HEK293 (cell line): Measurements from ENCODE around the gene PPP1R1B.

ENCODE experiments used
- CTCF ChIA-PET: fragments of 350-600 bp; formaldehyde crosslinking; extraction: SDS; loops from one replicate; lab custom pipeline; 2021; ENCODE audit warnings: antibody characterized with exemption; lab: Yijun Ruan, JAX
- POLR2A ChIA-PET: fragments of 300-600 bp; formaldehyde crosslinking; extraction: SDS; loops from one replicate; lab custom pipeline; 2020; ENCODE audit warnings: antibody characterized with exemption, inconsistent platforms; lab: Yijun Ruan, JAX
- H3K27ac ChIP-seq: fragments of 200-500 bp; sonication (Bioruptor generic); 2 replicates; pipeline ENCODE4 v1.5.1; 2014; ENCODE audit warnings: low read depth, low read length, control low read depth, inconsistent platforms; ENCODE audit errors: extremely low read depth
- H3K36me3 ChIP-seq, 2 experiments: fragments of 200-500 bp in 1 of 2; sonication (Bioruptor generic) in 1 of 2; 1 replicate in 1 of 2; 2 replicates in 1 of 2; pipeline ENCODE4 v1.5.1; 2014 to 2017; ENCODE audit warnings: inconsistent platforms in 2 of 2, low read length in 2 of 2; ENCODE audit not compliant: control insufficient read depth in 2 of 2, insufficient read depth in 1 of 2
- H3K4me1 ChIP-seq: fragments of 200-500 bp; sonication (Bioruptor generic); 2 replicates; pipeline ENCODE4 v1.5.1; 2014; ENCODE audit warnings: mild to moderate bottlenecking, low read length, inconsistent platforms; ENCODE audit not compliant: control insufficient read depth, insufficient read depth
- H3K4me3 ChIP-seq: 2 replicates; pipeline ENCODE4 v1.5.1; 2011; ENCODE audit warnings: low read depth, mild to moderate bottlenecking, control low read depth, low read length, moderate library complexity
- H3K9me3 ChIP-seq: fragments of 200-500 bp; sonication (Bioruptor generic); 2 replicates; pipeline ENCODE4 v1.5.1; 2014; ENCODE audit warnings: low read depth, low read length, inconsistent platforms; ENCODE audit not compliant: control insufficient read depth, insufficient read depth
- GLIS1 ChIP-seq: fragments of 450-650 bp; formaldehyde crosslinking; IDR thresholded peaks from 2 replicates; pipeline ENCODE4 v1.5.1; 2016; ENCODE audit warnings: missing biosample characterization, missing genetic modification characterization
- HIC1 ChIP-seq: fragments of 450-650 bp; formaldehyde crosslinking; IDR thresholded peaks from 2 replicates; pipeline ENCODE4 v1.5.1; 2016; ENCODE audit warnings: missing biosample characterization, missing genetic modification characterization
- HOXC10 ChIP-seq: sonication (generic); formaldehyde crosslinking; IDR thresholded peaks from 2 replicates; pipeline ENCODE4 v1.8.1; 2023; ENCODE audit warnings: mild to moderate bottlenecking, missing genetic modification reagents
- KLF8 ChIP-seq: fragments of 450-650 bp; formaldehyde crosslinking; IDR thresholded peaks from 2 replicates; pipeline ENCODE4 v1.5.1; 2016; ENCODE audit warnings: missing biosample characterization, missing genetic modification characterization
- PRDM10 ChIP-seq: fragments of 450-650 bp; formaldehyde crosslinking; IDR thresholded peaks from 2 replicates; pipeline ENCODE4 v1.5.1; 2016; ENCODE audit warnings: missing biosample characterization, missing genetic modification characterization
- SP2 ChIP-seq: fragments of 450-650 bp; formaldehyde crosslinking; IDR thresholded peaks from 2 replicates; pipeline ENCODE4 v1.5.1; 2016; ENCODE audit warnings: missing biosample characterization, missing genetic modification characterization
- SP3 ChIP-seq: fragments of 450-650 bp; formaldehyde crosslinking; IDR thresholded peaks from 2 replicates; pipeline ENCODE4 v1.5.1; 2016; ENCODE audit warnings: missing biosample characterization, missing genetic modification characterization
- ZFHX2 ChIP-seq: fragments of 450-650 bp; formaldehyde crosslinking; conservative IDR thresholded peaks from 2 replicates; pipeline ENCODE4 v1.5.1; 2016; ENCODE audit warnings: missing biosample characterization, missing genetic modification characterization
- ZIC2 ChIP-seq: fragments of 450-650 bp; formaldehyde crosslinking; IDR thresholded peaks from 2 replicates; pipeline ENCODE4 v1.5.1; 2016; ENCODE audit warnings: missing biosample characterization, missing genetic modification characterization
- ZNF169 ChIP-seq: fragments of 450-650 bp; formaldehyde crosslinking; IDR thresholded peaks from 2 replicates; pipeline ENCODE4 v1.5.1; 2016; ENCODE audit warnings: missing biosample characterization, missing genetic modification characterization
- ZNF174 ChIP-seq: fragments of 450-650 bp; formaldehyde crosslinking; IDR thresholded peaks from 2 replicates; pipeline ENCODE4 v1.5.0; 2017; ENCODE audit warnings: missing biosample characterization, mild to moderate bottlenecking, missing genetic modification characterization
- ZNF202 ChIP-seq: fragments of 450-650 bp; formaldehyde crosslinking; IDR thresholded peaks from 2 replicates; pipeline ENCODE4 v1.5.1; 2016; ENCODE audit warnings: missing biosample characterization, missing genetic modification characterization, borderline replicate concordance
- ZNF266 ChIP-seq: fragments of 450-650 bp; formaldehyde crosslinking; IDR thresholded peaks from 2 replicates; pipeline ENCODE4 v1.5.1; 2016; ENCODE audit warnings: missing biosample characterization, missing genetic modification characterization, low read depth
- ZNF292 ChIP-seq: fragments of 450-650 bp; formaldehyde crosslinking; IDR thresholded peaks from 2 replicates; pipeline ENCODE4 v1.5.1; 2016; ENCODE audit warnings: low read depth, missing biosample characterization, missing genetic modification characterization, borderline replicate concordance
- ZNF654 ChIP-seq: fragments of 450-650 bp; formaldehyde crosslinking; IDR thresholded peaks from 2 replicates; pipeline ENCODE4 v1.5.1; 2016; ENCODE audit warnings: low read depth, missing biosample characterization, missing genetic modification characterization
- ZNF660 ChIP-seq: fragments of 450-650 bp; IDR thresholded peaks from 2 replicates; pipeline ENCODE4 v1.5.1; 2018; ENCODE audit warnings: missing biosample characterization, mild to moderate bottlenecking, missing genetic modification characterization
- ZNF777 ChIP-seq: fragments of 450-650 bp; formaldehyde crosslinking; IDR thresholded peaks from 2 replicates; pipeline ENCODE4 v1.5.1; 2017; ENCODE audit warnings: missing biosample characterization, missing genetic modification characterization, borderline replicate concordance
- ZNF843 ChIP-seq: fragments of 450-650 bp; formaldehyde crosslinking; IDR thresholded peaks from 2 replicates; pipeline ENCODE4 v1.5.1; 2016; ENCODE audit warnings: missing biosample characterization, missing genetic modification characterization
- TF ChIP-seq, protein P1 (sequence below): fragments of 450-650 bp; formaldehyde crosslinking; conservative IDR thresholded peaks from 2 replicates; pipeline ENCODE4 v1.5.1; 2016; ENCODE audit warnings: low read depth, missing biosample characterization, missing genetic modification characterization

The PPP1R1B gene

GRCh38 chr17:39626171-39627046 lies at the start of gene PPP1R1B (continued):
- TF ChIP-seq ZNF202 (tag by site-specific recombination) (no peak), KLF8 (tag by site-specific recombination) (no peak), ZNF292 (tag by site-specific recombination) (no peak), SP2 (tag by site-specific recombination) (0 out of 2 replicates have a peak, but pooled peaks have one; percentile 1), ZFHX2 (tag by site-specific recombination) (peak; percentile 97), GLIS1 (peak; percentile 87), ZNF174 (no peak), ZNF843 (tag by site-specific recombination) (no peak), ZNF654 (tag by site-specific recombination) (no peak), ZNF266 (tag by site-specific recombination) (no peak), HIC1 (tag by site-specific recombination) (0 out of 2 replicates have a peak, but pooled peaks have one; percentile 23)

DNA sequence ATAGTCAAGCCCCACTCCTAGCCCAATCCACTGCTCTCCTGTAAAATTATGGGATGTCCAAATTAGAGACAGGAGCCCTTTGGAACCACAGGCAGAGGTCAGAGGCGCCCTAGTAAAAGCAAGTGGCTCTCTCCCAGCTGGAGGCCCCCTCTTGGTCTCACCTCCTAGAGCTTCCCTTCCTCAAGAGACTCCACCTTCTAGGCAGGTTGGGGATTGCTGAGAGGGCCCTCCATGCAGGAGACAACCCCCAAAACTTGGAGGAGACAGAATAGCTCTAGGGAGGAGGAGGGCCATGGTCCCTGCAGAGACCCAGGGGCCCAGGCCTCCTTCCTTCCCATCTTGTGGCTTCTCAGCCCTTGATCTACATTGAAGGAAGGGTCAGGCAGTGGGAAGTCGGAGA lies 48.5 kb upstream of the PPP1R1B start:
- no peak overlapping the region for H3K4me3 ChIP-seq
- 0 out of 2 replicates have a peak, but pooled peaks cover 3% of the 10 kb centered on the region for H3K4me1 ChIP-seq
- peak; percentile 97 for TF ChIP-seq GLIS1
- TF ChIP-seq HOXC10 (CRISPR knock-in tag), result no peak
- TF ChIP-seq ZNF660 (tag by site-specific recombination), result no peak
- no peak for TF ChIP-seq SP3 (tag by site-specific recombination)
- no peak for TF ChIP-seq PRDM10 (tag by site-specific recombination)
- TF ChIP-seq, protein P1, sequence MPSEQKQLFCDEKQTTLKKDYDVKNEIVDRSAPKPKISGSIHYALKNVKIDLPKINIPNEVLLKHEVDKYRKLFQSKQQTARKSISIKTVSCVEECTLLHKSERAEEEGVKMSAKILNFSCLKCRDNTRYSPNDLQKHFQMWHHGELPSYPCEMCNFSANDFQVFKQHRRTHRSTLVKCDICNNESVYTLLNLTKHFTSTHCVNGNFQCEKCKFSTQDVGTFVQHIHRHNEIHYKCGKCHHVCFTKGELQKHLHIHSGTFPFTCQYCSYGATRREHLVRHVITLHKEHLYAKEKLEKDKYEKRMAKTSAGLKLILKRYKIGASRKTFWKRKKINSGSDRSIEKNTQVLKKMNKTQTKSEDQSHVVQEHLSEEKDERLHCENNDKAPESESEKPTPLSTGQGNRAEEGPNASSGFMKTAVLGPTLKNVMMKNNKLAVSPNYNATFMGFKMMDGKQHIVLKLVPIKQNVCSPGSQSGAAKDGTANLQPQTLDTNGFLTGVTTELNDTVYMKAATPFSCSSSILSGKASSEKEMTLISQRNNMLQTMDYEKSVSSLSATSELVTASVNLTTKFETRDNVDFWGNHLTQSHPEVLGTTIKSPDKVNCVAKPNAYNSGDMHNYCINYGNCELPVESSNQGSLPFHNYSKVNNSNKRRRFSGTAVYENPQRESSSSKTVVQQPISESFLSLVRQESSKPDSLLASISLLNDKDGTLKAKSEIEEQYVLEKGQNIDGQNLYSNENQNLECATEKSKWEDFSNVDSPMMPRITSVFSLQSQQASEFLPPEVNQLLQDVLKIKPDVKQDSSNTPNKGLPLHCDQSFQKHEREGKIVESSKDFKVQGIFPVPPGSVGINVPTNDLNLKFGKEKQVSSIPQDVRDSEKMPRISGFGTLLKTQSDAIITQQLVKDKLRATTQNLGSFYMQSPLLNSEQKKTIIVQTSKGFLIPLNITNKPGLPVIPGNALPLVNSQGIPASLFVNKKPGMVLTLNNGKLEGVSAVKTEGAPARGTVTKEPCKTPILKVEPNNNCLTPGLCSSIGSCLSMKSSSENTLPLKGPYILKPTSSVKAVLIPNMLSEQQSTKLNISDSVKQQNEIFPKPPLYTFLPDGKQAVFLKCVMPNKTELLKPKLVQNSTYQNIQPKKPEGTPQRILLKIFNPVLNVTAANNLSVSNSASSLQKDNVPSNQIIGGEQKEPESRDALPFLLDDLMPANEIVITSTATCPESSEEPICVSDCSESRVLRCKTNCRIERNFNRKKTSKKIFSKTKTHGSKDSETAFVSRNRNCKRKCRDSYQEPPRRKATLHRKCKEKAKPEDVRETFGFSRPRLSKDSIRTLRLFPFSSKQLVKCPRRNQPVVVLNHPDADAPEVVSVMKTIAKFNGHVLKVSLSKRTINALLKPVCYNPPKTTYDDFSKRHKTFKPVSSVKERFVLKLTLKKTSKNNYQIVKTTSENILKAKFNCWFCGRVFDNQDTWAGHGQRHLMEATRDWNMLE (tag by site-specific recombination), result no peak
- peak; percentile 29; the same call in 1 of the 2 replicates for TF ChIP-seq ZIC2 (tag by site-specific recombination)
- TF ChIP-seq ZNF777 (tag by site-specific recombination), result no peak
- no peak for TF ChIP-seq ZNF169 (tag by site-specific recombination)
- TF ChIP-seq, all 188 proteins: peak for 2
- Histone ChIP-seq H3K9me3 (no peaks in the 10 kb centered on the region), H3K36me3 (no peaks in the 10 kb centered on the region), H3K27ac (no peak overlapping the region)
- POLR2A ChIA-PET, result no interaction called here
- CTCF ChIA-PET, result interaction anchor here (0.5 to 1.3 kb wide), 4 partner anchors 30 to 126 kb away, joined by 3 to 7 read pairs (median 4); no protein-coding TSS in a partner anchor
